HepG2 (cell line): Measurements from ENCODE around the gene INPP5K. TPM values are rescaled to one million over a fixed set of nuclear protein-coding genes. Genes with fewer than 3 reads are reported as not detected.
A peak's percentile ranks its signal among the peaks of the same experiment; 100 is the strongest.

Source experiments
- ATAC-seq: fragments of 200-7000 bp; cut with Tn5 transposase; 3 replicates; pipeline ENCODE4 v1.9.1; 2020; ENCODE audit warnings: mild to moderate bottlenecking, moderate library complexity
- BruUV-seq: library from RNA; stranded (reverse); fragments of 400-500 nt; replicated peaks from 2 replicates; lab custom pipeline; 2021; lab: Mats Ljungman, UMichigan
- CTCF ChIA-PET: fragments of 300-600 bp; formaldehyde crosslinking; extraction: SDS; loops from one replicate; lab custom pipeline; 2021; ENCODE audit warnings: low total read pairs, inconsistent platforms, low intra/inter-chr PET ratio; lab: Yijun Ruan, JAX
- POLR2A ChIA-PET: fragments of 350-600 bp; sonication (Branson Sonifier 250); formaldehyde crosslinking; loops from one replicate; lab custom pipeline; 2020; ENCODE audit warnings: antibody characterized with exemption, inconsistent platforms; lab: Yijun Ruan, JAX
- DNase-seq: peaks from one replicate; pipeline ENCODE4 v3.0.0-alpha.2; 2015; ENCODE audit warnings: low spot score
- FAIRE-seq: peaks from 3 replicates; lab custom pipeline; 2011; peaks lifted over from hg19 to GRCh38; lab: Jason Lieb, UNC
- H2AFZ ChIP-seq: one replicate; pipeline ENCODE4 v1.6.1; 2011; ENCODE audit warnings: low read length, inconsistent platforms
- H3K27ac ChIP-seq: fragments of 300-600 bp; 3 replicates; pipeline ENCODE4 v1.8.0; 2011; ENCODE audit warnings: mixed run types, mild to moderate bottlenecking, mixed read lengths, low read length, inconsistent platforms; ENCODE audit not compliant: insufficient read depth; ENCODE audit errors: extremely low read length
- H3K27me3 ChIP-seq, 2 experiments: fragments of 200-600 bp in 1 of 2; 2 replicates in 1 of 2; 3 replicates in 1 of 2; pipeline versions ENCODE4 v1.6.0 to v1.8.0; 2011; ENCODE audit warnings: low read length in 2 of 2, mild to moderate bottlenecking in 2 of 2, moderate library complexity in 2 of 2, inconsistent platforms in 1 of 2; ENCODE audit not compliant: insufficient read depth in 2 of 2, control insufficient read depth in 1 of 2
- H3K36me3 ChIP-seq, 2 experiments: fragments of 200-600 bp in 1 of 2; replicated peaks in 1 of 2; 2 replicates in 1 of 2; 3 replicates in 1 of 2; pipeline versions ENCODE4 v1.5.1 to v1.8.0; 2011; ENCODE audit warnings: low read length in 2 of 2, inconsistent platforms in 1 of 2; ENCODE audit not compliant: insufficient read depth in 2 of 2, control insufficient read depth in 1 of 2
- H3K4me1 ChIP-seq: 2 replicates; pipeline ENCODE4 v1.5.1; 2012; ENCODE audit warnings: low read length, inconsistent platforms; ENCODE audit not compliant: insufficient read depth
- H3K4me2 ChIP-seq: 2 replicates; pipeline ENCODE4 v1.6.0; 2011; ENCODE audit warnings: low read depth, low read length, inconsistent platforms
- H3K4me3 ChIP-seq, 3 experiments: fragments of 200-600 bp in 1 of 3; sonication (generic), shearing (Covaris generic) in 1 of 3; replicated peaks in 1 of 3; 2 replicates each; pipeline ENCODE4 v1.5.1; 2011 to 2016; ENCODE audit warnings: low read length in 3 of 3, inconsistent platforms in 2 of 3, low read depth in 2 of 3, mild to moderate bottlenecking in 2 of 3, control low read depth in 1 of 3, mixed read lengths in 1 of 3; ENCODE audit not compliant: insufficient read depth in 1 of 3
- H3K79me2 ChIP-seq: one replicate; pipeline ENCODE4 v1.6.1; 2011; ENCODE audit warnings: low read length, inconsistent platforms; ENCODE audit not compliant: insufficient read depth
- H3K9ac ChIP-seq: 2 replicates; pipeline ENCODE4 v1.6.0; 2011; ENCODE audit warnings: mild to moderate bottlenecking, low read depth, low read length, inconsistent platforms; ENCODE audit not compliant: insufficient read depth
- H3K9me3 ChIP-seq: 2 replicates; pipeline ENCODE4 v1.5.1; 2012; ENCODE audit warnings: mild to moderate bottlenecking, low read length
- H4K20me1 ChIP-seq: 2 replicates; pipeline ENCODE4 v1.6.0; 2011; ENCODE audit warnings: inconsistent platforms, mild to moderate bottlenecking, low read length, moderate library complexity; ENCODE audit not compliant: insufficient read depth
- ATF4 ChIP-seq, 2 experiments: fragments of 450-650 bp in 1 of 2; sonication (generic) in 1 of 2; formaldehyde crosslinking; IDR thresholded peaks; 2 replicates each; pipeline versions ENCODE4 v1.5.0 to v1.8.0; 2020 to 2022; ENCODE audit warnings: mild to moderate bottlenecking in 1 of 2, missing genetic modification reagents in 1 of 2
- EED ChIP-seq: sonication (generic); formaldehyde crosslinking; IDR thresholded peaks from 2 replicates; pipeline ENCODE4 v1.5.0; 2020; ENCODE audit warnings: mild to moderate bottlenecking, missing genetic modification reagents
- ERF ChIP-seq: IDR thresholded peaks from 2 replicates; pipeline ENCODE4 v1.6.1; 2018; ENCODE audit warnings: missing biosample characterization, missing genetic modification reagents
- FOXP1 ChIP-seq, 2 experiments: fragments of 450-650 bp in 1 of 2; IDR thresholded peaks; 2 replicates each; pipeline ENCODE4 v1.6.1; 2017 to 2018; ENCODE audit warnings: antibody characterized with exemption in 1 of 2
- MAFF ChIP-seq: IDR thresholded peaks from 2 replicates; pipeline ENCODE4 v1.6.1; 2011; ENCODE audit warnings: low read depth, low read length, improper control_type of control experiment
- MAFK ChIP-seq, 2 experiments: IDR thresholded peaks in 1 of 2; conservative IDR thresholded peaks in 1 of 2; 2 replicates each; pipeline ENCODE4 v1.6.1; 2011; ENCODE audit warnings: improper control_type of control experiment in 2 of 2, low read length in 2 of 2
- PRMT3 ChIP-seq: sonication (generic); formaldehyde crosslinking; IDR thresholded peaks from 2 replicates; pipeline ENCODE4 v1.8.1; 2022; ENCODE audit warnings: low read depth, mild to moderate bottlenecking, moderate library complexity, missing genetic modification reagents, borderline replicate concordance
- TRAFD1 ChIP-seq: sonication (generic); formaldehyde crosslinking; IDR thresholded peaks from 2 replicates; pipeline ENCODE4 v1.5.1; 2020; ENCODE audit warnings: missing genetic modification reagents, mild to moderate bottlenecking, borderline replicate concordance
- ZIK1 ChIP-seq: sonication (generic); formaldehyde crosslinking; IDR thresholded peaks from 2 replicates; pipeline ENCODE4 v1.5.0; 2020; ENCODE audit warnings: mild to moderate bottlenecking, low read depth, missing genetic modification reagents, borderline replicate concordance
- ZKSCAN5 ChIP-seq: sonication (generic); formaldehyde crosslinking; IDR thresholded peaks from 2 replicates; pipeline ENCODE4 v1.5.1; 2020; ENCODE audit warnings: mild to moderate bottlenecking, missing genetic modification reagents
- WGBS: methylation state at CpG from one replicate; pipeline ENCODE4 v1.1.6; 2017; ENCODE audit warnings: low lambda C conversion rate; 5-methylcytosine and 5-hydroxymethylcytosine counted together
- in situ Hi-C: cut with HindIII; loops from 2 replicates; pipeline ENCODE4 v1.10.0; 2017; ENCODE audit warnings: low pct_unique_long_range_greater_than_20kb; ENCODE audit not compliant: extremely low pct_ligation_motif_present
- intact Hi-C: fragments of 100-400 bp; cut with micrococcal nuclease; formaldehyde crosslinking; loops from one replicate; pipeline ENCODE4 v1.10.0; 2022; ENCODE audit not compliant: unreplicated experiment
- polyA plus RNA-seq, 8 experiments: library from polyadenylated mRNA; depleted of rRNA in 3 of 8; stranded (reverse) in 7 of 8; unstranded in 1 of 8; fragments of >200 nt; fragmentation: Illumina TruSeq in 4 of 8; extraction: Trizol in 4 of 8; gene quantifications; 2 replicates each; pipeline versions ENCODE4 v1.2.1 to v1.2.3, GENCODE V29; 2011 to 2016; ENCODE audit warnings: low read depth in 4 of 8, missing spikeins in 1 of 8, mixed read lengths in 1 of 8; ENCODE audit not compliant: insufficient read depth in 1 of 8
- total RNA-seq, 5 experiments: library from RNA; depleted of rRNA; stranded (reverse); fragments of >200 nt; fragmentation: Illumina TruSeq; extraction: Trizol; gene quantifications; 2 replicates each; pipeline ENCODE4 v1.2.3, GENCODE V29; 2016; ENCODE audit warnings: low read depth in 1 of 5

The INPP5K gene
- total and polyA plus RNA-seq, 2 of the 13 experiments (the other 11 are each of a cell fraction or from before 2014, with no cell fraction given) = 4.8 to 9.6 TPM

- TF ChIP-seq ATF4 (CRISPR knock-in tag; IDR thresholded peaks at IDR 0.05) = no peak
- TF ChIP-seq FOXP1 (IDR thresholded peaks at IDR 0.05) = no peak
- no peak for TF ChIP-seq FOXP1 (CRISPR knock-in tag; IDR thresholded peaks at IDR 0.05)
- no peak for TF ChIP-seq PRMT3 (CRISPR knock-in tag)
- no peak for TF ChIP-seq TRAFD1 (CRISPR knock-in tag)
Measured at GRCh38 chr17:1555651-1556471, 39.4 kb upstream of the INPP5K start (continued).

- in situ Hi-C loops (no loop called here), intact Hi-C loops (no loop called here)
- no peaks in the 10 kb centered on the region for H3K9me3 ChIP-seq
- 0 out of 2 replicates have a peak, but pooled peaks cover 2% of the 10 kb centered on the region for H4K20me1 ChIP-seq
- ChIA-PET POLR2A (no interaction called here), CTCF (no interaction called here)
- no peak overlapping the region for H3K4me2 ChIP-seq
- peaks cover 2% of the 10 kb centered on the region for H3K4me1 ChIP-seq
- 97% methylated on average over 9 of the region's 9 CpGs for WGBS
- no peak overlapping the region for H2AFZ ChIP-seq
- peaks cover 24% of the 10 kb centered on the region for H3K79me2 ChIP-seq
- FAIRE-seq = no peak
- BruUV-seq = no TSS peak
- no peak overlapping the region for H3K4me3 ChIP-seq
- H3K27ac ChIP-seq = no peak overlapping the region
- no peak overlapping the region for H3K9ac ChIP-seq
- no peak for ATAC-seq
- no peaks in the 10 kb centered on the region for H3K27me3 ChIP-seq
- TF ChIP-seq MAFF (0 out of 2 replicates have a peak, but pooled peaks have one; percentile 25), ERF (CRISPR knock-in tag) (no peak), ZKSCAN5 (CRISPR knock-in tag) (no peak), EED (CRISPR knock-in tag) (no peak), MAFK (conservative IDR thresholded peaks at IDR 0.05 in 1 of 2, IDR thresholded peaks at IDR 0.05 in 1 of 2; ENCODE audit: low read length in 2 of 2) (peak; percentile 20 to 61; a peak in 2 of 4 replicates), ZIK1 (no peak)
- no peak for DNase-seq
- peaks cover 10 to 58% of the 10 kb centered on the region in 2 experiments for H3K36me3 ChIP-seq
Measured at GRCh38 chr17:1554751-1555540, 38.5 kb upstream of the INPP5K start.
